ENCODE results near the gene CYB5R3.
"Not testable (repeated sequence)": the region's sequence is repeated elsewhere in the genome, so short reads cannot be mapped to it uniquely, and the experiment has no call there.

The CYB5R3 gene

DNA sequence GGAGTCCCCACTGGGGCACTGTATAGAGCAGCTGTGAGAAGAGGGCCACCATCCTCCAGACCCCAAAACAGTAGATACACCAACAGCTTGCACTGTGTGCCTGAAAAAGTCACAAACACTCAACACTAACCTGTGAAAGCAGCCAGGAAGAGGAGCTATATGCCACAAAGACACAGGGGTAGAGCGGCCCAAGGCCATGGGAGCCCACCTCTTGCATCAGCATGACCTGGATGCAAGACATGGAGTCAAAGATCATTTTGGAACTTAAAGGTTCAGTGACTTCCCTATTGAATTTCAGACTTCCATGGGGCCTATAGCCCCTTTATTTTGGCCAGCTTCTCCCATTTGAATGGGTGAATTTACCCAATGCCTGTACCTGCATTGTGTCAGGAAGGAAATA is 29.7 kb upstream of the CYB5R3 start:
- no peak for DNase-seq (ENCODE audit: low spot score)

DNA sequence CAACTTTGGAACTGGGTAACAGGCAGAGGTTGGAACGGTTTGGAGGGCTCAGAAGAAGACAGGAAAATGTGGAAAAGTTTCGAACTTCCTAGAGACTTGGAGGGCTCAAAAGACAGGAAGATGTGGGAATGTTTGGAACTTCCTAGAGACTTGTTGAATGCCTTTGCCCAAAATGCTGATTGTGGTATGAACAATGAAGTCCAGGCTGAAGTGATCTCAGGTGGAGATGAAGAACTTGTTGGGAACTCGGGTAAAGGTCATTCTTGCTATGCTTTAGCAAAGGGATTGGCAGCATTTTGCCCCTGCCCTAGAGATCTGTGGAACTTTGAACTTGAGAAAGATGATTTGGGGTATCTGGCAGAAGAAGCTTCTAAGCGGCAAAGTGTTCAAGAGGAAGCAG is 28.7 kb upstream of the CYB5R3 start:
- not testable (repeated sequence) for DNase-seq (ENCODE audit: low spot score)

DNA sequence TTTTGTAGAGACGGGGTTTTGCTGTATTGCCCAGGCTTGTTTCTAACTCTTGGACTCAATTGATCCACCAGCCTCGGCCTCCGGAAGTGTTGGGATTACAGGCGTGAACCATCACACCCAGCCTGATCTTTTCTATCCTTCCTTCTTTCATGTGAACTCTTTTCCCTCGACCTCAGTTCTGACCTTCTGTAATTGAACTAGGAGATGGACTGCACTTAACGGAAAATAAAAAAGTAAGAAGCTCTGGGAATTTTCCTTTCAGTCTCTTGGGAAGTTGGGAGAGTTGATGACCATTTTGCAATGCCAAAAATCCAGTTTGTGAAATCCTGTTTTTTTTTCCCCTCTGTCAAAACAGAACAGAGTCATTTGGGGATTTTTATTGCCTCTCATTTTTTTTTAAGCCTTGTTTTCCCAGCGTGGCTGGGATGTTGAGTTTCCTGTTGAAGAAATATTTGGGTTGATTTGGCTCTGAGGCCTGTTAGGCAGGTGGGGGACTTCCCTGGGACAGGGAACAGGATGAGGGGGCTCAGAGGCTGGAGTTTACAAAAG is 26.9 kb upstream of the CYB5R3 start:
- no peak for DNase-seq (ENCODE audit: low spot score)

DNA sequence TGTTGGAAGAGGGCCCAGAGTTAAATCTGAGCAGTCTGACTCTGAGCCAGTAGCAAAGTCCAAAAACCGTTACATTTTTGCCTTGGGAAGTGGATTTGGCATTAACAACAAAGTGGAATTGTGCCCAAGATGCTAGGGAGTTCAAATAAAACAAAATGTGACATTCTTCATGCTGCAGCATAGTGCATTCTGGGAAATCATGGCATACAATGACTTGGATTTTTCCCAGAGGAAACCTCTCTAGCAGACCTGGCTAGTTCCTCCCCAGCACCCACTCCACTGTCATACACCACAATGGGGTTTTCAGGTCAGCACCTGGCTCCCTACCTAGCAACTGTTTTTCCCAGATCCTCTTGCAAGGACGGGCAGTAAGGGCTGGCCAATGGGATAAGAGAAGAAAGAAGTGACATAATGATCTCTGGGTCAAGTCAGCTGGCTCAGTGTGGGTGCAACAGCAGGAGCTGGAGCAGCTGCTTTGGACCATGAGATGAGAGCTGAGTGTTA is 24.8 kb upstream of the CYB5R3 start:
- DNase-seq (ENCODE audit: low spot score): peak; percentile 64

DNA sequence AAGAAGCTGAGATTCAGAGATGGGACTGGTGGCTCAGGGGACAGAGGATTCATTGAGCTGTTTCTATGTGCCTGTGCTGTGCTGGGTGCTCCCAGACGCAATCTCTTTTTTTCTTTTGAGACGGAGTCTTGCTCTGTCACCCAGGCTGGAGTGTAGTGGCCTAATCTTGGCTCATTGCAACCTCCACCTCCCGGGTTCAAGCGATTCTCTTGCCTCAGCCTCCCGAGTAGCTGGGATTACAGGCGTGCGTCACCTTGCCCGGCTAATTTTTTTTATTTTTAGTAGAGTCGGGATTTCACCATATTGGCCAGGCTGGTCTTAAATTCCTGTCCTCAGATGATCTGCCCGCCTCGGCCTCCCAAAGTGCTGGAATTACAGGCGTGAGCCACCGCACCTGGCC is 23.9 kb upstream of the CYB5R3 start:
- DNase-seq (ENCODE audit: low spot score): not testable (repeated sequence)

DNA sequence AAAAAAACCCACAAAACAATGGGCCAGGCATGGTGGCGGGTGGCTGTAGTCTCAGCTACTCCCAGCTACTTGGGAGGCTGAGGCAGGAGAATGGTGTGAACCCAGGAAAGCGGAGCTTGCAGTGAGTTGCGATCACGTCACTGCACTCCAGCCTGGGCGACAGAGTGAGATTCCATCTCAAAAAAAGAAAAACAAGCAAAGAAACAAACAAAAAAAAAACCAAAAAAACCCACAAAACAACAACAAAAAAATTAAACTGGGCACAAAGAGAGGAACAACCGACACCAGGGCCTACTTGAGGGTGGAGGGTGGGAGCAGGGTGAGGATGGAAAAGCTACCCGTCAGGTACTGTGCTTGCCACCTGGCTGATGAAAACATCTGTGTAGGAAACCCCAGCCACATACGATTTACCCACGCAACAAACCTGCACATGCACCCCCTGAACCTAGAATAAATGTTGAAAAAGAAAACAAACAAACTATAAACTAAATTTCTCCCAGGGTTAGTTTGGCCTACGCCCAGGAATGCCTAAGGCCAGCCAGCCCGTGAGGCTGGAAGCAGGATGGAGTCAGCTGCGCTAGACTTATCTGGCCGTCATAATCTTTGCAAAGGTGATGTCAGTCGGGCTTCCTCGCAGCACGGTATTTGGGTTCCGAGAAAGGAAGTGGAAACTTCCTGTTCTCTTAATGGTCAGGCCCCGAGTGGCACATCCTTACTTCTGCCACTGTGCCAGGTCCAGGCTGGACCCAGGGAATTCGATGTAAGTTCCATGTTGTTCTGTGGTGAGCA is 21.9 kb upstream of the CYB5R3 start:
- DNase-seq (ENCODE audit: low spot score): no peak

DNA sequence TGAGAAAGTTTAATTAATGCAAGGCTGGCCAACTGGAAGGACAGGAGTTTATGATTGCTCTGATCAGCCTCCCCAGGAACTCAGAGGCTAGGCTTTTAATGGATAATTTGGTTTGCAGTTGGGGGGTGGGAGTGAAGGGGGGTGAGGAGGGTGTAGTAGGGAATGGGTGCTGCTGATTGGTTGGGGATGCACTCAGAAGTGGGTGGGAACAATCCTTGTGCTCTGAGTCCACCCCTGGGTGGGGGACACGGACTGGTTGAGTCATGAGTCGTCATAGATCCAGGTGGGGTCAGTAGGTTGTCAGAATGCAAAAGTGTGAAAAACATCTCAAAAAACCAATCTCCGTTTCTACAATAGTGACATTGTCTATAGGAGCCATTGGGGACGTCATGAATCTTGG is 20.9 kb upstream of the CYB5R3 start:
- DNase-seq (ENCODE audit: low spot score): no peak

DNA sequence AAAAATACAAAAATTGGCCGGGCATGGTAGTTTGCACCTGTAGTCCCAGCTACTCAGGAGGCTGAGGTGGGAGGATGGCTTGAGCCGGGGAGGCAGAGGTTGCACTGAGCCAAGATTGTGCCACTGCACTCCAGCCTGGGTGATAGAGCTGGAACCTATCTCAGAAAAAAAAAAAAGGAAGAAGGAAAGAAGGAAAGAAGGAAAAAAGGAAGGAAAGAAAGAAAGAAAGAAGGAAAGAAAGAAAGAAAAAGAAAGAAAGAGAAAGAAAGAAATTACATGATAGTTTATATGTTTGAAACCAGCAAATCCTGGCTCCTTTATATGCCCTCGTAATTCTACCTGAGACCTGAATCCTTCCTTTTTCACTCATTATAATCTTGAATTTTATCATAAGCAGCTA is 17.2 kb upstream of the CYB5R3 start:
- DNase-seq (ENCODE audit: low spot score): not testable (repeated sequence)

DNA sequence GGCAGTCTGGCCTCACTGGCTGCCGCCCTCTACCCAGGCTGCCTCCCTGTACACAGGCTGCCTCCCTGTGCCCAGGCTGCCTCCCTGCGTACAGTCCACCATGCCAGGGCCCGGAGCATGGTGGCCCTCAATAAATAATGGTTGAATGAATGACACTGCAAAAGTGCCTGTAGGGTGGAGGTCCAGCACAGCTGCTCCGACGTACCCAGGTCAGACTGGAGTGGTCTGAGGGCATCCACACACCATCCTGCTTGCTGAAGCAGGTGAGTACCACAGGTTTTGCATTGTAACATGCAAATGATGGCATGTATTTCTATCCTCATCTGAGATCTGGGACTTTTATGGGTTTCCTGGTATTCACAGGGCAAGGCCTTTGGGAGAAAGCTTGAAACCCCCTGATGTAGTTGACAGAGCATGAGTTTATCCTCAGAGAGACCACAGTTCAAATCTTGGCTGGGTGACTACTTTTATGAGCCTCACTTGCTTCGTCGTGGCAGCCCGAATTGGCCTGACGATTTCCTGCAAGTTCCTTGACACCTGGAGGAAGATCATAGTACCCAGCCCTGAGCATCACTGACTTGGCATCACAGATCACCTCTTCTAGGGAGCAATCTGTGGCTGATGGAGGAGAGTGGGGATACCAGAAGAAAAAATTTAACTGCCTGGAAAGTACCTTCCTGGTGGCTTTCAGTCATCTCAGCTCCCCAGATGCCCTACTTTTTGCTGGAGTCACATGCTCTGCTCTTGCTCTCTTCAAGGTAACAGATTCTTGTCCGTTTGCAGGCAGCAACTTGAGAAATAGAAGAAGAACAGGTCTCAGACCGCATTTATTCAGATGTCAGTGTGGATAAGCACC is 16.0 kb upstream of the CYB5R3 start:
- DNase-seq (ENCODE audit: low spot score): no peak

DNA sequence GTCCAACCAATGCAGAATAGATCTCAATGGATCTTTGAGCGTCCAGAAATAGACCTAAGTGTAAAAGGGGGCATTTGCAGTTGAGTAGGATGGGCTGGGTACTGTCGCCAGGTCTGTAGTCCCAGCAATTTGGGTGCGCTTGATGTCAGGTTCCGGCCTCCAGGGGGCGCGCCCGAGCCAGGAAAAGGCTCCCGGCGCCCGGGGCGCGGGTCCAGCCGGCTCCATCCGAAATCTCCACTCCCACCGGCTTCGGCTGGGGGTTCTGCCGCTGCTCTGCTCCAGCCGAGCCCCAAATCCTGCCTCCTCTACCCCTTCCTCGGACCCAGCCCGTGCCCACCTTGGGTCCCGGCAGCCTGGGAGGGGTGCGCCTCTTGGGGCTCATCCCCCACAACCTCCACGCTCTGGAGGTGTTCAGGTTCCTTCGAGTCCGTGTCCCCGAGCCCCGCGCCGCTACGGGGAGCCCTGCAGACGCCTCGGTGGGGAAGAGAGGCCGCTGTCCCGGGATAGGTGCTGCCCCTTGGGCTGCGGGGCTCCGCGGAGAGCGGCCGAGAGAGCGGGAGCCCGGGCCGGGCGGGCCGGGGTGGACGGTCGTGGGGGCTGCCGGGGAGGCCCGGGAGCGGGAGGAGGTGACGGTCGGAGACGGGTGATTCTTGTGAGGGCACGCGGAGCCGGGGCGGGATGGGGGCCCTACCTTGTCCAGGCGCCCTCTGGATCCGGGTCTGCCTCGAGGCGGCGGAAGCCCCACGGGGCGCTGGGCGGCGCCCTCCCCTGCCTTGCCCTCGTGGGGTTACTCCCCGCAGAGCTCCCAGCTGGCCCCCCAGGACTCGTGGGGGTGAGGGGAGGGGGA is 13.0 kb upstream of the CYB5R3 start:
- peak; percentile 95 for DNase-seq (ENCODE audit: low spot score)

DNA sequence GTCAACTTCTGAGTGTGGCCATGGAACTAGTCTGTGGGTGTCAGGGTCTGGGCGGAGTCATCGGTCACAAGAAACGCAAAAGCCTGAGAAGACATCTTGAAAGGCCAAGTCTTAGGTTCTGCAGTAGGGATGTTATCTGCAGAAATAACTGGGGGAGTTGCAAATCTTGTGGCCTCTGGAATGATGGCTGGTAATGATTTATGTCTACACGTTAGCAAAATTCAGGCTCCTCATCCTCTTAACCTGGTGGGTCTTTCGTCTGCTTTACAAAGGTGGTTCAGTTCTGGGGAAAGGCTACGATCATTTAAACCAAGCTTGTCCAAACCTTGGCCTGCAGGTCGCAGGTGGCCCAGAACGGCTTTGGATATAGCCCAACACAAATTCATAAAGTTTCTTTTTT is 7.4 kb upstream of the CYB5R3 start:
- DNase-seq (ENCODE audit: low spot score): no peak

DNA sequence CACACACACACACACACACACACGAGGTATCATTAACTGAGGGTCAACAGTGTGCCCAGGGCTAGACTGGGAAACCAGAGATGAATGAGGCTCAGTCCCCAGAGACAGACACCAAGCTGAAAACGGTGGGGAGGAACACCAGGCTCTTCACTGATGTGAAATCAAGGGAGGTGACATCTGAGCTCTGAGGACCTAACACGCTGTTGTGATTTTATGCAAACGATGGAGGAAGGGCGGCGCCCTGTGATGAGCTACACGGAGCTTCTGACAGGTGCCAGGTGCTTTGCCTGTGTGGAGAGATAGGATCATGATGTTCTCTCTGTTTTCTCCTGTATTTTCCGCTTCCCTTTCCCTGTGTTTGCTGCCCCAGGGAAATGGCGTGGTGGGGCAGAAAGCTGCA is 6.5 kb upstream of the CYB5R3 start:
- DNase-seq (ENCODE audit: low spot score): no peak

DNA sequence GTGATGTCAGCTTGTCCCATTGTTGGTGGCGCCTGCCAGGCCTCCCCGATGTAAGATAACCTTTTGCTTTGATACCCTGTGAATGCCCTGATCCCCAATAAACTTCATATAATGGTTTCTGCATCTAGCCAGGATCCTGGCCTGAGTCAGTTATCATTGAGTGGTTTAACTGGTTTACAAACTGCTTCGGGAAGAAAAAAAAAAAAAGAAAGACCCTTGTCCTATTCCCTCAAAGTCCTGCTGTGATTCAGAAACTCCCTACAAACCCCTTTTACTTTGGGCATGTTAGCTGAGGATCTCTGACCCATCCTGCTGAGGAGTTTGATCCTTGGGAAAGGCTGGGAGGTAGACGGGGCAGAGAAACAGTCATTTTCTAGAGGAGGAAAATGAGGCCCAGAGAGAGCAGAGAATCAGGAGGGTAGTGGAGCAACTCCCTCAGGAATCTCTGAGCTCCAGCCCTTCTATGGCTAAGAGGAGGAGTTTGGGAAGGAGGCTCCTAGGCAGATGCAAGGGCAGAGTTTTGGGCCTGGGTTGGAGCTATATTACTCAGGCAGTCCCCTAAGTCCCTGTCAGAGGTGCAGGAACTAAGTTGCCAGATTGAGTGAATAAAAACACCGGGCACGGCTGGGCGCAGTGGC is 5.4 kb upstream of the CYB5R3 start:
- DNase-seq (ENCODE audit: low spot score): no peak

DNA sequence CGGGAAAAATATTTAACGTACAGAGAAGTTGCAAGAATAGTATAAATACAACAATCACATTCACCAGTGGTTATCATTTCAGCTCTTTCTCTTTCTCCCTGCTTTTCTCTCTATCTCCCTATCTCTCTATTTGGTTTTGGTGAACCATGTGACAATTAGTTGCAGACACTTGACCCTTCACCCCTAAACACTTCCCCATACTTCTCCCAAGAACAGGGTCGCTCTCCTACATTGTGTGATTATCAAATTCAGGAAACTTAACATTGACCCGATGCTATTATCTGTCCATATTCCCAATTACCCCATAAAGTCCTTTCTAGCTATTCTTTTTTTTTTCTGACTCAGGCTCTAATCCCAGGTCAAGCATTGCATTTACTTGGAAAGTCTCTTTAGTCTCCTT is 4.8 kb upstream of the CYB5R3 start:
- DNase-seq (ENCODE audit: low spot score): no peak

DNA sequence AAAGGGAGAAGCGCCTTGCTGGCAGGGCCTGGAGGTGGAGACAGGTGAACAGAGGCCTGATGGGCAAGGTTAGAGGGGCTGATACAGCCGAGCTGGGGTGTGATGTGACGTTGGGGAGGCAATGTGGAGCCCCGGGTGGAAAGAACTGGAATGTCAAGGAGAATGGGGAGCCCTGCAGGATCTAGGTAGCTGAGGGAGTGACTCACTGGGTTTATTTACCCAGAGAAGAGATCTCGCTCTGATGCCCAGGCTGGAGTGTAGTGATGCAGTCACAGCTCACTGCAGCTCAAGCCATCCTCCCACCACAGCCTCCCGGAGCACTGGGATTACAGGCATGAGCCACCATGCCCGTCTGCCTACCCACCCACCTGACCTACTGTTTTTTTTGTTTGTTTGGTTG is 1.9 kb upstream of the CYB5R3 start:
- no peak for DNase-seq (ENCODE audit: low spot score)

DNA sequence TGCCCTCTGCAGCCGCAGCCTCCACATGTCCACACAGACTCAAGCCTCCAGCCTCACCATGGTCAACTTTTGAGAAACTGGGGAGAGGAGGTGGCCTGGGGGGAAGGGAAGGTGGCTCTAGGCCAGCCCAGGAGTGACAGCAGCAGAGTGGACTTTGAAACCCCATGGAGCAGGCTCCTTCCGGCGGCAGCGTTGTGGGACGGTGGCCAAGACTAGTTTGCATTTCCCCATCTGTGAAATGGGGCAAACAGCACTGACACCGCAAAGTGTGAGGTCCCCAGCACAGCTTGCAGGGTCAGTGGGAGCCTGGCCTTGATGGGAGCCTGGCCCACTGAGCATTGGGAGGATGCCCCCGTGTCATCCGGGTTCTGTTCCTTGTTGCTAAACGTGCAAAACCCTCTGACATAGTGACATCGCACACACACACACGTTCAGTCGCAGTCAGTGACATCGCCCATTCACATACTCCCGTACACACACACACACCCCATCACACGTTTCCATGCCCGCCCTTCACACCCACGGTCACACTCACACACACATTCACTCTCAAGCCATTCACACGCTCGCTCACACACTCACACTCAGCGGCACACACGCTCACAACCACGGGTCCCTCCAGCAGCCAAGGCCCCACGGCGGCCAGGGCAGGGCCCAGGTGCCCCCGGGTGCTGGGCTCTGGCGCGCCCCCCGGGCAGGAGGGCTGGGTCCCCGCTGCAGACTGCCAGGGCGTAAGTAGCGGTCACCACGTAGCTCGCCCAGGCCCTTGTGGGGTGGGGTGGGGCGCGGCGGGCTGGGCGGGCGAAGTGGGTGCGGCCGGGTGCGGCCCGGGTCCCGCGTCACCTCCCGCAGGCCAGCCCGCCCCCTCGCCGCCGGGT is 585 bp downstream of the CYB5R3 start:
- DNase-seq (ENCODE audit: low spot score): peak; percentile 14

DNA sequence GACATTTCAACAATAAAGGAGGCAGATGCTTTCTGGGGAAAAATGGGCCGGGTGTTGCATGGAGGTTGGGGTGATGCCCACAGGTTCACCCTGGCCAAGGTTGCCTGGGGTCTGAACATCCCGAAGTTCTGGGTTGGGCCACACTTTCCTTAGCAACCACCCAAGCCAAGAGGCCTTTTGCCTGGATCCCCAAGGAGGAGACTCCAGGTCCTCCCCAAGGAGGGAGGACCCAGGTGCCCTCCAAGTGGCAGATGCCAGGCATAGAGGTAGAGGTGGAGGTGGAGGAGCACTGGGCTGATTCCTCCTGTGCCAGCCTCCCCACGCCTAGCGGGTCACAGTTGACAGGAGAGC is 1.2 kb downstream of the CYB5R3 start:
- peak; percentile 6 for DNase-seq (ENCODE audit: low spot score)

DNA sequence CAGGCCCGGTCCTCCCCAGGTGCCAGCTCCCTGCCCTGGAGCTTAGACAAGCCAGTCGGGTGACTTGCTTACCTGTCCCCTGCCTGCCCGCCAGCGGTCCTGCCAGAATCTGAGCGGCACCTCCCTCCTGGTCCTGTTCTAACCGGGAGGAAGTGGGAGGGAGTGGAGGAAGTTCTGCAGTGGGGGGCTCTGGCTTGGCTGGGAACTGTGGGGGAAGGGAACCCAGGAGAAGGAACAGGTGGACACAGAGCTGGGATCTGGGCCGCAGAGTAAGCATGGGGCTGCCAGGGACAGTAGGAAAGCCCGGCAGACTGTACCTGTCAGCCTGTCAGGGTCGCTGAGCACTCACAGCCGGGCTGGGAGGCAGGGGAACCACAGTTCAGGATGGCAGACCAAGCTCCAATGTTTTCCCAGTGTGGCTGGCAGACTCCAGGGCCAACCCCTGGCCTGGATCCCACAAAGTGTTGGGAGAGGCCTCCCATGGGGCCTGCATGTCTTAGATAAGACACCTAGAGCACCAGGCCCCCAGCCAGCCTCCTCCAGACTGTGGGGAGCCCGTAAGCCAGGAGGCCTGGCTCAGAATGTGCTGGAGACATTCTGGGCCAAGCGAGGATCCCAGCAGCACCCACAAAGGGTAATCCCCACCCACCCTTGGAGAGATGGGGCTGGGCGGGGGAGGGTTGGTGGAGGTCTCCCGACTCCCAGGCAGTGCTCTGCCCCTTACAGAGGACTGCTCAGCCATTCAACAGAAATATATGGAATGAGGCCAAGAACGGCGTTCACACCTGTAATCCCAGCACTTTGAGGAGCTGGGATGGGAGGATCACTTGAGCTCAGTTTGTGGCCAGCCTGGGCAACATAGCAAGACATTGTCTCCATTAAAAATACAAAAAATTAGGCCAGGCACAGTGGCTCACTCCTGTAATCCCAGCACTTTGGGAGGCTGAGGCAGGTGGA is 2.3 kb downstream of the CYB5R3 start:
- no peak for DNase-seq (ENCODE audit: low spot score)

DNA sequence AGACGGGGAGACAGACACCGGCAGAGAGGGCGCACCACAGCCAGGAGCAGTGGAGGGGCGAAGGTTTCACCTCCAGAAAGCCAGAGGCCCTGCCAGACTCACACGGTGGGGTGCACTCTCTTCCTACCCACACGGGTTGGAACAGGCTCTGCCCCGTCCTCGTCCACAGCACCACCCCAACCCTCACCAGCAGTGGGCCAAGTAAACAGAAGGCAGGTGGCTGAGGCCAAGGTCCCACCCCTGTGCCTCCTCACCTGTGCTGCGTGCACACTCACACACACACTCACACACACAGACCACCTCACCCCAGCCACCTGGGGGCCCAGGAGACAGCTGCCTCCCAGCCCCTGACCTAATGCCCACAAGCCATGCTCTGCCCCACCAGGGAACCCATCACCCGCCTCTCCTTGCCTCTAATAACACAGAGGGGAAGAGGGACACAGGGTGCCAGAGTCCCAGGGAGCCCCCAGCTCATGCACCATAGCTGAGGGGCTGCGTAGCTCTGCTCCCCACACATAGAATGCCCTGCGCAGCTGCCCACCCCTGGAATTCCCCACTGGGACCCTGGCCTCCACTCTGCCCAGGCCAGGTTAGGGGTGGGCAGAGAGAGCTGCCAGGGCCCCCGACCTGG is 3.1 kb downstream of the CYB5R3 start:
- no peak for DNase-seq (ENCODE audit: low spot score)

Data from iPS-NIHi11 (cell line).